Ishikawa (cell line): ENCODE data around the gene GABRR2.

Source experiments
- FOXM1 ChIP-seq: IDR thresholded peaks from 2 replicates; pipeline ENCODE4 v1.6.1; 2012; ENCODE audit warnings: low read depth, borderline replicate concordance
- MAX ChIP-seq: IDR thresholded peaks from 2 replicates; pipeline ENCODE4 v1.6.1; 2012
- RAD21 ChIP-seq: IDR thresholded peaks from 2 replicates; pipeline ENCODE4 v1.6.1; 2012; ENCODE audit warnings: low read depth
- REST ChIP-seq: IDR thresholded peaks from 2 replicates; pipeline ENCODE4 v1.6.1; 2012; ENCODE audit warnings: low read depth, mild to moderate bottlenecking
- TAF1 ChIP-seq: IDR thresholded peaks from 2 replicates; pipeline ENCODE4 v1.6.1; 2012; ENCODE audit warnings: low read depth, mild to moderate bottlenecking
- TCF12 ChIP-seq: IDR thresholded peaks from 2 replicates; pipeline ENCODE4 v1.6.1; 2012; ENCODE audit warnings: low read depth
- USF1 ChIP-seq: IDR thresholded peaks from 2 replicates; pipeline ENCODE4 v1.6.1; 2012

GRCh38 chr6:89335164-89335563 lies 20.1 kb upstream of the GABRR2 start:
- TF ChIP-seq USF1, result no peak
- TF ChIP-seq RAD21, result no peak
- no peak for TF ChIP-seq MAX
- TF ChIP-seq FOXM1, result no peak
- no peak for TF ChIP-seq TAF1
- TF ChIP-seq REST, result no peak
- no peak for TF ChIP-seq TCF12
